Mammary epithelial cell (primary cell): ENCODE results near the gene EHF.

Experiments used
- CTCF ChIP-seq, 2 donors: IDR thresholded peaks in 1 of 2; conservative IDR thresholded peaks in 1 of 2; 2 replicates each; pipeline ENCODE4 v1.5.1; 2011 to 2012; ENCODE audit warnings: inconsistent platforms in 2 of 2, low read length in 2 of 2, mild to moderate bottlenecking in 2 of 2, control low read depth in 1 of 2, low read depth in 1 of 2; ENCODE audit not compliant: insufficient read depth in 1 of 2; ENCODE audit errors: extremely low read depth in 1 of 2
- EZH2 ChIP-seq: IDR thresholded peaks from 2 replicates; pipeline ENCODE4 v1.6.1; 2012; ENCODE audit warnings: low read length, inconsistent platforms, borderline replicate concordance

GRCh38 chr11:34706709-34707461 lies 86.0 kb downstream of the EHF start:
- TF ChIP-seq CTCF (conservative IDR thresholded peaks at IDR 0.05 in 1 of 2, IDR thresholded peaks at IDR 0.05 in 1 of 2; ENCODE audit: extremely low read depth in 1 of 2, insufficient read depth in 1 of 2, low read depth in 1 of 2, low read length in 2 of 2), result no peak
- no peak for TF ChIP-seq EZH2
